ENCODE results near the gene SIGMAR1.

DNA sequence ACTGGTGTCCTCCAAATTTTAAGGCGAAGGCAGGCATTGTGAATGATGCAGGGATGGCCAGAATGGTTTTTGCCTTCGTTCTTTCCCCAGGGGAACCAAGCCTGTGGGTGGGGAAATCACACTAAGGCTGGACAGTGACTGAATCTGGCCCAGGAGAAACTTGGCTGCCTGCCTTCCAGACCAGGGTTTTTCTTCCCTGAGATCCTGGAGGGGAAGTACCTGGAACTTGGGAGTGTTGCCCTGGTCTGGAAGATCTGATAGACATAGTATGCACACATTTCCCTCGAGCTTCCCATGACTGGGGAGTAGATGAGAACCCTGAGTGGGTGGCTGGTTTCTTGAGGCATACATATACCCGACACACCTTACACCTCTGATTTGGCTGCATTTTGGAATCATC, 13.7 kb upstream of the SIGMAR1 start:
- TF ChIP-seq CTCF (IDR thresholded peaks at IDR 0.05; ENCODE audit: insufficient read depth, low read length, poor library complexity, severe bottlenecking) (no peak), EZH2phosphoT487 (conservative IDR thresholded peaks at IDR 0.05; ENCODE audit: low read length) (no peak)

All from SU-DHL-6 (cell line).